Measurements from ENCODE around the gene HCFC1R1. TPM values are rescaled to one million over a fixed set of nuclear protein-coding genes. Genes with fewer than 3 reads are reported as not detected.

HCFC1R1 gene
- total RNA-seq, 1 experiment from 2014 or later = 61.3 TPM

DNA sequence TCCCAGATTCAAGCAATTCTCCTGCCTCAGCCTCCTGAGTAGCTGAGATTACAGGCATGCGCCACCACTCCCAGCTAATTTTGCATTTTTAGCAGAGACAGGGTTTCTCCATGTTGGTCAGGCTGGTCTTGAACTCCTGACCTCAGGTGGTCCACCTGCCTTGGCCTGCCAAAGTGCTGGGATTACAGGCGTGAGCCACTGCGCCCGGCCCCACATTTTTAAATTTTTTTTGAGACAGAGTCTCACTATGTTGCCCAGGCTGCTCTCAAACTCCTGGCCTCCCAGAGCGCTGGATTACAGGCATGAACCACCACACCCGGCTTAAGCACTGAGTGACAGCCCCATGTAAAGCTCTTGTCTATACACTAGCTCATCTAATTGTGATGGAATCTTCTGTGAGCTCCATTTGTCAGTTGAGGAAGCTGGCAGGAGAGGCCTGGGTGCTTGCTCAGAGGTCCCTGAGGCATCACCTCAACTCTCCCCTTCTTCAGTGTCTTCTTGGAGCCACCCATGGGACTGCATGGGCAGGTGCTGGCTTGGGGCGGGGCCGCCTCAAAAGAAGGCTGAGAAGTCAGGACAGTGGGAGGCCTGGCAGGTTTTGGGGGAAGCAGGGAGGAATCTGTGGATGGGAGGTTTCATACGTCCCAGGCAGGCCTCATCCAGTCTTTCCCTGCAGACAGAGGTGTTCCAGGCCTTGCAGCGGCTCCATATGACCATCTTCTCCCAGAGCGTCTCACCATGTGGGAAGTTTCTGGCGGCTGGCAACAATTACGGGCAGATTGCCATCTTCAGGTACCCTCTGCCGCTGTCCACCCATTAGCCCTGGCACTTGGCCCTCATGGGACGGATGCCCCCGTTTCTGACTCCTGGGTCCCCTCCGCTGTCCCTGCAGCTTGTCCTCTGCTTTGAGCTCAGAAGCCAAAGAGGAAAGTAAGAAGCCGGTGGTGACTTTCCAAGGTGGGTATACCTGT is 1.6 kb upstream of the HCFC1R1 start:
- H3K27ac ChIP-seq (ENCODE audit: insufficient read length, low read depth, low read length) = no peak overlapping the region
- WGBS (ENCODE audit: extremely low coverage, insufficient read length, low lambda C conversion rate) = no CpG with 5 or more reads among the region's 18 CpGs
- peaks cover 16 to 51% (median 42%) of the 10 kb centered on the region in 3 experiments for H3K36me3 Mint-ChIP-seq (ENCODE audit: insufficient read depth in 1 of 3, low read depth in 3 of 3)

More for the DNA sequence above, 1.6 kb upstream of the HCFC1R1 start:
- Histone ChIP-seq H3K14ac (ENCODE audit: insufficient read depth, low read length) (no peak overlapping the region), H3K9me3 (ENCODE audit: control insufficient read depth, low read depth, low read length) (no peaks in the 10 kb centered on the region), H4K20me1 (ENCODE audit: control insufficient read depth, insufficient read depth, insufficient read length) (no peaks in the 10 kb centered on the region), H3K9ac (ENCODE audit: extremely low read depth, insufficient read length, low read length) (no peak overlapping the region), H3K79me1 (ENCODE audit: insufficient read depth, low read depth, low read length, poor library complexity, severe bottlenecking) (no peaks in the 10 kb centered on the region), H3K23ac (ENCODE audit: insufficient read length, low read depth, low read length) (no peak overlapping the region), H2BK12ac (ENCODE audit: insufficient read length, low read depth, low read length) (no peak overlapping the region), H3K56ac (ENCODE audit: insufficient read length, low read depth, low read length) (no peak overlapping the region), H2BK5ac (ENCODE audit: insufficient read length, low read length) (no peak overlapping the region), H4K8ac (replicated peaks; ENCODE audit: insufficient read length, low read depth, low read length) (no peak overlapping the region), H3K4me1 (ENCODE audit: insufficient read depth, low read length) (peaks cover 2% of the 10 kb centered on the region; the same call in 1 of the 2 replicates), H3K4me2 (ENCODE audit: insufficient read depth, insufficient read length, low read length) (no peak overlapping the region), H2BK15ac (ENCODE audit: low read depth, low read length) (no peak overlapping the region), H2AFZ (ENCODE audit: low read length) (no peak overlapping the region), H2AK5ac (ENCODE audit: insufficient read length, low read length) (no peak overlapping the region), H2BK20ac (ENCODE audit: low read depth, low read length, poor library complexity, severe bottlenecking) (no peak overlapping the region), H3K23me2 (ENCODE audit: insufficient read length, low read depth, low read length, poor library complexity, severe bottlenecking) (peaks cover 26% of the 10 kb centered on the region), H3K18ac (ENCODE audit: insufficient read length, low read depth, low read length) (no peak overlapping the region), H3K4ac (ENCODE audit: low read depth, low read length) (no peak overlapping the region), H4K5ac (ENCODE audit: insufficient read length, low read depth, low read length) (no peak overlapping the region), H3K79me2 (ENCODE audit: insufficient read depth, low read length) (no peaks in the 10 kb centered on the region), H3T11ph (ENCODE audit: low read length) (no peak overlapping the region), H4K91ac (ENCODE audit: insufficient read length, low read depth, low read length) (no peak overlapping the region), H2BK120ac (ENCODE audit: low read depth, low read length, poor library complexity, severe bottlenecking) (no peak overlapping the region), H3K27me3 (ENCODE audit: insufficient read depth, low read length) (no peaks in the 10 kb centered on the region)
- Mint-ChIP-seq H3K9me3 (no peaks in the 10 kb centered on the region), H3K4me1 (peaks cover 21 to 46% of the 10 kb centered on the region in 2 experiments), H3K4me3 (peak overlapping the region; percentile 10 to 55; a peak in 2 of 5 replicates), H3K27ac (no peak overlapping the region), H3K27me3 (ENCODE audit: low read depth) (peaks cover 4% of the 10 kb centered on the region)
- TF ChIP-seq, protein P1, sequence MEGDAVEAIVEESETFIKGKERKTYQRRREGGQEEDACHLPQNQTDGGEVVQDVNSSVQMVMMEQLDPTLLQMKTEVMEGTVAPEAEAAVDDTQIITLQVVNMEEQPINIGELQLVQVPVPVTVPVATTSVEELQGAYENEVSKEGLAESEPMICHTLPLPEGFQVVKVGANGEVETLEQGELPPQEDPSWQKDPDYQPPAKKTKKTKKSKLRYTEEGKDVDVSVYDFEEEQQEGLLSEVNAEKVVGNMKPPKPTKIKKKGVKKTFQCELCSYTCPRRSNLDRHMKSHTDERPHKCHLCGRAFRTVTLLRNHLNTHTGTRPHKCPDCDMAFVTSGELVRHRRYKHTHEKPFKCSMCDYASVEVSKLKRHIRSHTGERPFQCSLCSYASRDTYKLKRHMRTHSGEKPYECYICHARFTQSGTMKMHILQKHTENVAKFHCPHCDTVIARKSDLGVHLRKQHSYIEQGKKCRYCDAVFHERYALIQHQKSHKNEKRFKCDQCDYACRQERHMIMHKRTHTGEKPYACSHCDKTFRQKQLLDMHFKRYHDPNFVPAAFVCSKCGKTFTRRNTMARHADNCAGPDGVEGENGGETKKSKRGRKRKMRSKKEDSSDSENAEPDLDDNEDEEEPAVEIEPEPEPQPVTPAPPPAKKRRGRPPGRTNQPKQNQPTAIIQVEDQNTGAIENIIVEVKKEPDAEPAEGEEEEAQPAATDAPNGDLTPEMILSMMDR (conservative IDR thresholded peaks at IDR 0.05) = no peak
- peak; percentile 23 for DNase-seq

Data from H9 (cell line).